Kidney glomerular epithelial cell (primary cell): ENCODE data around the gene SLC41A3.
"Not testable (repeated sequence)": the region's sequence is repeated elsewhere in the genome, so short reads cannot be mapped to it uniquely, and the experiment has no call there.

Experiments used
- DNase-seq: peaks from one replicate; lab custom pipeline; 2025; lab: John Stamatoyannopoulos, UW

SLC41A3 gene

DNA sequence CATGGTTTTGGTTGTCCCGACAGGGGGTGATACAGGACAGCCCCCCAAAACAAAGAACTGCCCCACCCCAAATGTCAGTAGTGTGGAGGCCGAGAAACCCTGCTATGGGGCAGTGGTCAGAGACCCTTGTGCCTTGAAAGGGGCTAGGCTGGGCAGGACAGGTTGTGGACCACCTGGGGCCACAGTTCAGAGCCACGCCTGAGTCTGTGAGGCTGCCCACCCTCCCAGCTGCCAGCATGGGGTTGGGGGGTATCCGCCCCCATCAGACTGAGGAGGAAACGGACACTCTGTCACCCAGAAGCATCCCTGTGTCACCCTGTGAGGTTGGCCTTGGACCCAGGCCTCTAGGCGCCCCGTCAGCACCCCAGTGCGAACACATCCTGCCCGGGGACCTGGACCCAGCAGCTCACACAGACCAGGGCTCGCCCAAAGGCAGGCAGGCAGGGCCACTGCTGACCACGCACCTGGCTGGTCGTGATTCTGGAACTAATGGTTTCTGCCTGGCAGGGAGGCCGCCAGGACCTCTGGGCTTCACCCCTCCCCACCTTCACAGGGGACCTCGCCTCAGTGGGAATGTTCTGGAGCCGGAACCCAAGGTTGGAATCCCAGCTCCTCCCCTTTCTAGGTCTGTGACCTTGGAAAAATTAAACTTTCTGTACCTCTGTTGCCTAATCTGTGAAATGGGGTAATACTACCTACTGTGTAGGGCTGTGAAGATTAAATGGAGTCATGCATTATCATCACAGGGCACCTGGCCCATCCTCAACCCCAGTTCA lies 1.4 kb downstream of the SLC41A3 start:
- no peak for DNase-seq

DNA sequence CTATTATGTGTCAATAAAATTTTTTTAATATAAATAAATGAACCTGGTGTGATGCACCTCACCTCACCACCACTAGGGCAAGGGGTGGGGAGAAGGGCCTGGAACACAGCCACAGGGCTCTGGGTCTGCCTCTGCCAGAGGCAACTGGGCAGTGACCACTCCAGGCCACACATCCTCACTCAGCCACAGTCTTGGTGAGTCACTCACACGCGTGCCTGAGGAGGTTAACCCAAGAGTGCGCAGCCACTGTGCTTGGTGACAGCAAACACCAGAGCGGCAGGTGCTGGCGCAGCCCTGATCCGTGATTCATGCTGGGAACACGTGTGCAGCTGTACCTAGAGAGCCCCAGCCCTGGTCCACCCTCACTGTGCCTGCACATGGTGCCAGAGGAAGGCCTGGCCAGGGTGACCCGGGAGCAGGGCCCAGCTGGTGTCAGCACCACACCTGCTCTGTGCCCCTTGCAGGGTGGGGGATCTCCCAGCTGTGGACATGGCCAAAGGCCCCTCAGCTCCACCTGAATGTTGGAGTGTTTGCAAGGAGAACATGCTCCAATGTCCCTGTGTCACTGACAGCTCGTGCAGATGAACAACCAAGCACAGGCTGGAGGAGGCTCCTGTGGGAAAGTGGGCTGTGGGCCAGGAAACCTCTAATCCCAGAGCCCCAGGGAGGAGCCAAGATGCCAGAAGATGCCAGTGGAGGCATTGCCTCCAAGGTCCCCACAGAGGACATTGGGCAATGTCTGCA lies 2.1 kb downstream of the SLC41A3 start:
- peak; percentile 21 for DNase-seq

DNA sequence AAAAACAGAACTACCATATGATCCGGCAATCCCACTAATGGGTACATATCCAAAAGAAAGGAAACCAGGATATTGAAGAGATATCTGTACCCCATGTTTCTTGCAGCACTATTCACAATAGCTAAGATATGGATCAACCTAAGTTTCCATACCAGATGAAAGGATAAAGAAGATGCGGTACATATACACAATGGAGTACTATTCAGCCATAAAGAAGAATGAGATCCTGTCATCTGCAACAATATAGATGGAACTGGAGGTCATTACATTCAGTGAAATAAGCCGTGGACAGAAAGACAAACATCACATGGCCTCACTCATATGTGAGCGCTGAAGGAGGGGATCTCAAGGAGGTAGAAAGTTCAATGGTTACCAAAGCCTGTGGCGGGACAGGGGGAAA lies 3.0 kb downstream of the SLC41A3 start:
- no peak for DNase-seq

DNA sequence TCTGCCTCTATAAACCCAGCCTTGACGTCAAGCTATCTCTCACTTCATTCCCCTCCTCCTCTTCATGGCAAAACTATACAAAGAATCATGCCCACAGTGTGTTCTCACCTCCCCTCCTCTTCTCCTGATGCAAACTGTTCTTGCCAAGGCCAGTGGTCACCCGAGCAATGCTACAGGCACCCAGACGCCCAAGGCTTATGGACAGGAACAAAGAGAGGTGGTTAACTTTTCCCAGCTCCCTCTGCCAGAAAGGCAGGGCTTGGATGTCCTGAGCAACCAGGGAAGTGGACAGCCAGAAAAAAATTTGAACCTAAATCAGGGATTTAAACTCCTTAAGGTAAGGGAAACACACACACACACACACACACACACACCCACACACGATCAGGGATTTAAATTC lies 5.1 kb downstream of the SLC41A3 start:
- no peak for DNase-seq

DNA sequence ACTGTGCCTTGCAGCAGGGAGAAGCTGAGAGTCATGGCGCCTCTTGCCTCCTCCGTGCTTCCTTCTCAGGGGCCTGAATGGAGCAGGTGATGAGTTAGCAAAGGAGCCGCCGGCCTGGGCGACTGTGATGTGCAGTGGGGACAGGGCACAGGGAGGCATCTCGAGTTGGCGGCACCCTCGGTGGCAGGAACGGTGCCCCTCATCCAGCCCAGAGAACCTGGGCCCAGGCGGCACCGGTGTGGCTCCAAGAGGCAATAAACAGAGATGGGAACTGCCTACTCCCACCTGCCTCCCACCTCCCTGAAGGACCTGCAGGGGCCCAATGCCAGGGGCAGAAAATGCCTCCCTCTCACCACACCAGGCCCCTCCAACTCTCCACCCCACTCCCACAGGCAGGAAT lies 6.2 kb downstream of the SLC41A3 start:
- no peak for DNase-seq

DNA sequence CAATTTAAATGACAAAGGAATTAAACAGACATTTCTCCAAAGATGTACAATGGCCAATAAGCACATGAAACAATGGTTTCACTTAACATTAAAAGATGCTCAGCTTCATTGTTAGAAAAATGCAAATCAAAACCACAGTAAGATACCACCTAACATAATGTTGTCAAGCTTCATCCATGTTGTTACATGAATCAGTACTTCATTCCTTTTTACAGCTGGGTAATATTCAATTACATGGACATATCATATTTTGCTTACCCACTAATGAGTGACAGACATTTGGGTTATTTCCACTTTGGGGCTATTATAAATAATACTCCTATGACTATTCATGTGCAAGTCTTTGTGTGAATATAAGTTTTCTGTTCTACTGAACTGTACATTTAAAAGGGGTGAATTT lies 7.8 kb downstream of the SLC41A3 start:
- no peak for DNase-seq

DNA sequence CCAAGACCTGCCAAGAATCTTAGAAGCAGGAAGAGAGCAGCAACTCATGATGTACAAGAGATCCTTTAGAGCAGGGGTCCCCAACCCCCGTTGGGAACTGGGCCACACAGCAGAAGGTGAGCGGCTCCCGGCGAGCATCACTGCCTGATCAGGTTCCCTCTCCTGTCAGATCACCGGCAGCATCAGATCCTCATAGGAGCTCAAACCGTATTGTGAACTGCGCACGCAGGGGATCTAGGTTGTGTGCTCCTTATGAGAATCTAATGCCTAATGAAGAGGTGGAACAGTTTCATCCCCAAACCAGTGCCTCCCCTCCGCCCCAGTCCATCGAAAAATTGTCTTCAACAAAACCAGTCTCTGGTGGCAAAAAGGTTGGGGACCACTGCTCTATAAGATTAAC lies 13.8 kb downstream of the SLC41A3 start:
- no peak for DNase-seq

DNA sequence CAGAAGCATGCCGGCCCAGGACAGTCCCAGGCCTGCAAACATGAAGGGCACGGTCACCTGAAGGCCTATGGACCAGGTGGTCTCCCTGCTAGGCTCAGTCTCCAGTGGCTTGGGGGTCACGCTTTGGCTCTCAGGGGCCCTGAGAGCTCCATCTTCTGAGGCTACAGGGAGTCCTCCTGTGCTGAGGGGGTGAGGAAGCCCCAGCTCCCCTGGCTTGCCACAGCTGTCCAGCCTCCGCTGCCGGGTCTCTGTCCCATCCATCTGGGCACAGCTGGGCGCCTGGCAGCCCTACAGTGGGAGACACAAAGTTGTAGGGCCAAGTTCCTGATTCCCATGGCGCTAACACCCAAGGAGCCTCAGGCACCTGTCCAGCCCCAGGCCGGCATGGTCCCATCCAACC lies 16.0 kb downstream of the SLC41A3 start:
- DNase-seq = no peak

DNA sequence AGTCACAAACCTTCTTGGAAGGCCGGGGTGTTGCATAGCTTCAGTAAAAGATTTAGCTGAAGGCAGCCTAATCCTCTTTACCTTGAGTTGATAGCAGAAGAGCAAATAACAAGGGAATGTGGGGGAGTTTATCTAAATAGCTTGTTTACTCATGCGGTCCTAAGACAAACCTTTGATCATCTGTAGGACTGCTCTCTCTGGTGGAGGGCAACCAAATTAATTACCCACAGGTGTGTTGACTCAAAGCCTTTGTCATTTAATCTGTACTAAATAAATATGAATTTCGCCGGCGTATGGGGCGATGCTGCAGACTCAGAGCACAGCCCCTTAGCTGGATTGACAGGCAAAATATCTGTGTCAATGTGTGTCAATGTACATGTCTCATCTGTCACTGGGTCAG lies 17.2 kb downstream of the SLC41A3 start:
- DNase-seq = not testable (repeated sequence)

DNA sequence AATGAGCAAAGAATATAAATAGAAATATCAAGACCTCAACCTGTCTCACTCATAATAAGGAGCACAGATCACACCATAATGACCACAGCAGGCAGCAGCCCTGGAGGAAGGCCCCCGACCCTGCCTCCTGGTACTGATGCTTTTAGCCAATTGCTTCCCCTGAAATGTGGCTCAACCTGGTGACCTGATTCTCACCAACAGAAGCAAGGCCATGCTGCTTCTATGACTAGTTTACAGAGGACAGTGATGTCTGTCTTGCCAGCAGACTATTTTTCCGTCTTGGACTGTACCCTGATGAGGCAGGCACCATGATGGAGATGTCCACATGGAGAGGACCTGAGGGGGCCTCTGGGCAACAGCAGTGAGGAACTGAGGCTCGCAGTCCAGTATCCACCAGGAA lies 18.0 kb downstream of the SLC41A3 start:
- DNase-seq = no peak

DNA sequence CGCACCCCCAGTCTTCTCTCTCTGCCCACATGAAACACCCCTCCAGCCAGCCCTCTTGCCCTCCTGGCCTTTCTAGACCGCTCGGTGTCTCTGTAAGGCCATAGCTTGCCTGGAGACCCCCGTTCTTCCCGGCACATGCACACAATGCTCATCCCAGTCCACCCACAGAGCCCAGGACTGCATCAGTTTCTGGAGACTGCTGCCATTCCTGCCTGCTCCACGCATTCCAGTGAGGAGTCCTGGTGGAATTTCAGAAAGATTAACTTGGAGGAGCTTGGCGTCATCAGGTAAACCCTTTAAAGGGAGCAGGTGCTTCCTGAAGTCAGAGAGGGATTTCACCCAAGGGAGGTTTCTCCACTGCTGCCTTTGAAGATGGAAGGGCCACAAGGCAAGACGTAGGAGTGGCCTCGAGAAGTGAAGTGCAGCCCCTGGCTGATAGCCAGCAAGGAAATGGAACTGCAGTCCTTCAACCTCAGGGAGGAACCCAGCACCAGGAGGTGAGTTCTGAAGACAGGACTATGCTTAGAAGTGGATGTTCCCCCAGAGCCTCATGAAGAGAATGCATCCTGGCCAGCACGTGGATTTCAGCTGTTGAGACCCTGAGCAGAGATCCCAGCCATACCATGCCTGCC lies 19.2 kb downstream of the SLC41A3 start:
- no peak for DNase-seq

DNA sequence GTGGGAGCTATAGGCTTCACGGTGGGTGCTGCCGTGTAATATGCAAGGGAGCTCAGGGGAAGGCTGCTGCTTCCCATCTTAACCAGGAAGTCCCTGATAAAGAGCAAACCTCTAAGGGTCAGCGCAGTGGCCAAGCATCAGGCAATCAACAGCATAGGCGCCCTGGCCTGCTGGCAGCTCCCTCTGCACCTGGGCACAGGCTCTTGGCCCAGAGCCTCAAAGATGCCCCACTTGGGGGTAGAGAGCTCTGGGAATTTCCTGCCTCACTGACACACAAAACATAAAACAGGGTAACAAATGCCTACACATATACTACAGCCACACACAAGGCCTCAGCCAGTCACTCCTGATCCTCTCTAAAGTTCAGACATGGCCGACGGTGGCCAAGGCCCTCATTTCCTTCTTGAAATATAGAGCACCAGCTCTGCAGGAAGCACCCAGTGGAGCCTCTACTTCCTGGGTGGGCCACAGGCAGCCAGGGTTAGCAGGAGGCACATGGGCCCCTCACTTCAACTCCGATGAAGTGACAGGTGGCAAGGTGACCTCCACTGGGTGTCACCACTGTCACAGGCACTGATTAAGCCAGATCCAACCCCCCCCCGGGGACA lies 20.5 kb downstream of the SLC41A3 start:
- no peak for DNase-seq

DNA sequence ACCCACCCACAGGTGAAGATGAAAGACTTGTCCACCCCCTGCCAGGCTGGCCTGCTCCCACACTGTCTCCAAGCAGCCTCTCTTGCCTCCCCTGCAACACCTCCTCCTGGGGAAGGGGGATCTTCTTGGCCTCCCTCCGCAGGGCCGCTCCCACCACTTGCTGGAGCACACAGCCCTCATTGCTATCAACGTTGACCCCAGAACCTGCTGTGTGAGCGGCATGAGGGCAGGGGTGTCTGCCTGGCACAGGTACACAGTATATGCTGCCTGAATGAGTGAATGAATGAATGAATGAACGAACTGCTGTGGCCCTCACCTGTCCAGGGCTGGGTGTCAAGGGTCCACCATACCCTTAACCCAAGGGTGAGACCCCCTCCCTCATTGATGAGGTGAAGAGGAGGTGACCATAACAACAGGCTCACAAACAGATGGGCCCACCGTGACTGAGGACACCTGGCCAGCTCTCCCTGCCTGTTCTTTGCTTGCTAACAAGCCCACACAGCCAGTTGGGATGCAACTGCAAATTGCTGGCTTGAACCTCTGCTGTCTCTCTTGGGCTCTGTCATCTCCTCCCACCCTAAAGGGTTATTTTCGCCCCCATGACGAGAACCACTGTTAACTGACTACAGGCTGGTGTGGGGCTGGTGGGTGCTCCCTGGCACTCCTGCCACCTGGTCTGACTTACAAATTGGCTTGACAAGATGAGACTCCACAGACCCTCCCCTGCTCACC lies 22.5 kb downstream of the SLC41A3 start:
- DNase-seq = no peak

DNA sequence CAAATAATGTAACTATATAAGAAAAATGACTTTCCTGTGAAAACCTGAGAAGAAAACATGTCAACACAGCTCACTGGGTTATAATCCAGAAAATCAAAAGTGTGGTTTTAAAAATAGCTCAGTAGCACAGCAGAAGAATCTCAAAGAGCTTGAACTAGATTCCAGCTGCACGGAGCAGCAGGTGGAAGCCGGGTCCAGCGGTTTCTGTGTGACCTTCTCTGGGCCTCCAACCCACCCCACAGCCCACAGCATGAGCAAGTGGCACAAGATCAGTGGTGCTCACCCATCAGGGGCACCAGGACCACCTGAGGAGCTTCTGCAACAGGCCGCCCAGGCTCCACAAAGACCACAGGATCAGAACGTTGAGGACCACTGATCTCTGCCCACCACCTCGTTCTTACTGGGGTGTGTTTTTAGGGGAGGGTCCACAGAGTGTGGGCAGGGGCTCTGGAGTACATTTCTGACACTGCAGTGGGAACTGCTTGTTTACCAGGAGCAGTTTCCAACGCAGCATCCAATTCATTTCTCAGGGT lies 23.2 kb downstream of the SLC41A3 start:
- DNase-seq = no peak

DNA sequence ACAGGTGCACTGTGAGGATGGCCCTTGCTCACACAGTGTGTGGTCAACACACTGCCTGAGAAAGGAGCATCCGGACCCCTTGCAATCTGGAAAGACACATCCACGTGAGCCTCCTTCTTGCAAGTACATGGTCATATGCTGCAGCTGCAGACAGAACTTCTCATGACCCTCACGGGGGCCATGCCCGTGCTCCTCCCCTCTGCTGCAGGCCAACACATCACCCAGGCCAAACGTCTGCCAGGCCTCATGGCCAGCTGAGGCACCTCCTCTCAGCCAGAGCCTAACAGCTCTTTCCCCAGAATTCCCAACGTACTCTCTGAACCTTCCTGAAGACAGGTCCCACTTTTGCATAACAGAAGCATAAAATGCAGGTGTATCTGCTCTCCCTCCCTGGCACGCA lies 25.3 kb downstream of the SLC41A3 start:
- no peak for DNase-seq

DNA sequence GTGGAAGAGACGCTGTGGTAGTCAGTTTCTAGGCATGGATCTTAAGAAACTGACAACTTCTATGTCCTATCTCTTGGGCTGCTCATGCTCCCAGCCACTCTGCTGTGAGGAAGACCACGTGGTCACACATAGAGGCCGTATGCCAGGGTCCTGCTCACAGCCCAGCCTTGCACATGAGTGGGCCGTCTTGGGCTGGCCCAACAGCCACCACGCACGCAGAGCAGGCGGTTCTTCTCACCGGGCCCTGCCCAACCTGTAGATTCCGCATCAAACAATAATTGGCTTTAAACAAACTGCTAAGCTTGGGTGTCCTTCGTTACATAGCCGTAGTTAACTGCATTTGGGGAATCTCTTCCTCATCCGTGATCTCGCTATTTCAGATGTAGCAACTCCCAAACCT lies 26.0 kb downstream of the SLC41A3 start:
- no peak for DNase-seq

DNA sequence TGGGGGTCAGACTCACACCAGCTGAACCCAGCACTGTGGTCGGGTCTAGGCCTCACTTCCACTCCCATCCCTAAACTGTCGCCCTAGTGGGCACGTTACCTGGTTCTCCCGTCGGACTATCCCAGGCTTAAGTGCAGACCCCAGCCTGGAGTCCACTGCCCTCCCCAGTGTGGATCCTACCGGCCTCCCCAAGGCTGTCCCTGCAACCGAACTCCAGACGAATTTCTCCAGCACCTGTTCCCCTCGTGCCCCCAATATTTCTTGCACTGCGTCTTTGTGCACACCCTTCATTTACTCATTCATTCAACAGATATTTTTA lies 26.5 kb downstream of the SLC41A3 start:
- no peak for DNase-seq

DNA sequence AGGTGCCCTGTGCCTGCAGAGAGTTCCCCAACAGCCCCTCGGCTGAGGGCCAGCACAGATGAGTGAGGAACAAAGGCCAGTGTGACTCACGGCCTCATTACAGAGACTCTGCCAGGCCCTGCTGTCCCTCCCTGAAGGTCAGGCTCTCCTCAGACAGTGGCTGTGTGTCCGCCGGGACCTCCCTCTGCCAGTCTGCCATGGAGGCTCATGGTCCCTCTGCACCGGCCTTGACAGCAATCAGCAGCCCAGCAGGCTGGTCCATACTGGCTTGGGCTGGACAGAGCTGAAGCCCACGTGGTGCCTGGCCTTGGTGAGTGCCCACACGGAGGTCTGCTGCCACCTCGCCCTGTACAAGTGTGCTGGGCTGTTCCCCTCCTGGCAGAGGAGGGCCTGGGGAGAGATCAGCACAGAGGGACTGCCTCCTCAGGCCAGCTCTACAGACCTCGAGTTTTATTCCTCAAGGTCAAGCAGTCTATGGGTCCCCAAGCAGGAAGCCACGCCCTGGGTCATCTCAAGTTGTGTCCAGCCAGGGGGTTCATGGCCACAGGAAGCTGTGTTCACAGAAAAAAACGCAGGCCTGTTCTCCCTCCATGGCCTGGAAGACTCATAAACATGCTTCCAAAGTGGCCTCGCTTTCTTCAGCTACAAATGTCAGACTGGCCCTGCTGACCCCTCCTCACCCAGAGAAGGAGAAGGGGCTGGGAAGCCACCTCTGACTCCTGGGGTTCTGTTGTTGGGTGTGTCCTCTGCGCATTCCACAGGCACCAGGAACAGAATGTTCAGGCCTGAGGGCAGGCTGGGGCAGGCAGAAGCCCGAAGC lies 27.0 kb downstream of the SLC41A3 start:
- no peak for DNase-seq

DNA sequence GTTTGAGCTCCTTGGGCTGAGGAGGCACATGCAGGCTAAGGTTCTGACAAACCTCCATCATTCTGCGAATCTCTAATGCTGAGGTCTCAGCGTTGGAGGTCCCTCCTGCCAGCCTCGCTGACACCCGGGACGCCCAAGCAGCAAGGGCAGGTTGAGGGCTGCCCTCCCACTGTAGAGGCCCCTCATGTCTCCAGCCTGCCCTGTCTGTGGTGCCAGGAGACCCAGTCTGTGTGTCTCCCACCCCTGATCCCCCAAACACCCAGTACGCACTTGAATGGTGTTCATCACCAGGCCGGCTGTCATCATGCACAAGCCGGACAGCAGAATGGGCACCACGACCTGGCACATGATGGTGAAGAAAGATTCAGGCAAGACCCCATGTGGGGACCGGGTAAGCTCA lies 27.8 kb downstream of the SLC41A3 start:
- no peak for DNase-seq

DNA sequence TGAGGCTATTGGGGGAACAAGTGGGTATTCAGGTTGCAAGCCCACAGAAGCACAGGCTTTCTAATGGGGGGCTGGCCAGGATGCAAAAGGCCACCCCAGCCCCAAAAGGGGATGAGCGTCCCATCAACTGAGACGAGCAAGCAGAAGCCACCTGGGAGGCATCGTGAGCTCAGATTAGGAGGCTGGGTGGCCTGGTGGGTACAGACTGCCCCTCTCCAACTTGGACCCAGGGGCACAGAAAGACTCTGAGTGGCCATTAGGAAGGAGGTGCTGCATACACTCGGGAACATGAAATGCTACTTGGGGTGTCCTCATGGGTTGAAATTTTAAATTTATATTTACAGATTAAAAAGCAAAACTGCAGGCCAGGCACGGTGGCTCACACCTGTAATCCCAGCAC lies 29.1 kb downstream of the SLC41A3 start:
- no peak for DNase-seq

DNA sequence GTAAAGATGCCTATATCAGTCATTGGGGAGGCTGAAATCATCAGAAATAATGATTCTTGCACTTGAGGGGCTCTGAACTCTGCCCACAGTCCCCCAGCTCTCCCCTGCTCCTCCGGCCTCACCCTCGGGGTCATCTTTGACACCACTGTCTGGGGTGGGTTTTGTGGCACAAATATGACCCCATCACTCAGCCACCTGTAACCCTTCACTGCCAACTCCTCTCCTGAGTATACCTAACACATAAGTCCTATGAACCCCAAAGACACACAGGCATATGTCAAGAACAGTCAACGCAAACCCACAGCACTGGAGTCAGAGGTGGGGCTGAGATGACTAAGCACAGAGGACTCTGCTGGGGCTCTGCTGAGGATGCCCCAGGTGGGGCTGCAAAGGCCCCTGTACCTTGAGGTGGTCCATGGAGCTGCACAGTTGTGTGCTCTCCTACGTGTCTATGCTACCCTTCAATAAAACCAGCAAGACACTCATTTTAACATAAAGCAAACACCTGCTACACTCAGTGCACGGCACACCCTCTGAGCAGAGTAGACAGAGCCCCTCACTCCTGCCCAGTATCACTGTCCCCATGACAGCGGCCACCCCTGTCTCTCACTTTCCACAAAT lies 29.9 kb downstream of the SLC41A3 start:
- no peak for DNase-seq
